Neural cell (in vitro differentiated cells): Measurements from ENCODE around the gene STRAP.

ENCODE experiments used
- CTCF ChIP-seq: fragments of 450-650 bp; IDR thresholded peaks from 2 replicates; pipeline ENCODE4 v1.5.1; 2014; ENCODE audit warnings: antibody characterized with exemption, mild to moderate bottlenecking, moderate library complexity; ENCODE audit not compliant: poor library complexity, severe bottlenecking
- EZH2 ChIP-seq: fragments of 200-600, 300-800 bp; shearing (Covaris generic), sonication (generic); IDR thresholded peaks from 2 replicates; pipeline ENCODE4 v1.6.1; 2014; ENCODE audit warnings: antibody characterized with exemption, low read length, borderline replicate concordance, mild to moderate bottlenecking; ENCODE audit not compliant: insufficient read depth, poor library complexity, severe bottlenecking
- MXI1 ChIP-seq: fragments of 450-650 bp; conservative IDR thresholded peaks from 2 replicates; pipeline ENCODE4 v1.6.1; 2014; ENCODE audit warnings: antibody characterized with exemption, mild to moderate bottlenecking; ENCODE audit not compliant: poor library complexity, severe bottlenecking
- RAD21 ChIP-seq: fragments of 450-650 bp; conservative IDR thresholded peaks from 2 replicates; pipeline ENCODE4 v1.6.1; 2014; ENCODE audit warnings: antibody characterized with exemption, mild to moderate bottlenecking, moderate library complexity
- REST ChIP-seq: IDR thresholded peaks from 2 replicates; pipeline ENCODE4 v1.6.1; 2012; ENCODE audit warnings: borderline replicate concordance

GRCh38 chr12:15862840-15863239 is 19.3 kb upstream of the STRAP start:
- TF ChIP-seq RAD21 (no peak), CTCF (no peak), MXI1 (no peak), REST (no peak), EZH2 (no peak)
